Measurements from ENCODE around the gene SH3RF3.

- no peak for TF ChIP-seq CTCF (IDR thresholded peaks at IDR 0.05)
- no peak for TF ChIP-seq POLR2A (IDR thresholded peaks at IDR 0.05)
These were observed 158.4 kb downstream of the SH3RF3 start for GRCh38 chr2:109287413-109287812.
